Measurements from ENCODE around the gene CPED1.
A peak's percentile ranks its signal among the peaks of the same experiment; 100 is the strongest.
"Not testable (repeated sequence)": the region's sequence is repeated elsewhere in the genome, so short reads cannot be mapped to it uniquely, and the experiment has no call there.

Gene CPED1

GRCh38 chr7:120981888-120982615, 6.5 kb upstream of the CPED1 start:
- DNase-seq (ENCODE audit: low read depth), result no peak

GRCh38 chr7:120983592-120983991, 4.9 kb upstream of the CPED1 start:
- not testable (repeated sequence) for DNase-seq (ENCODE audit: low read depth)

- no peak for DNase-seq (ENCODE audit: low read depth)
These were observed 4.1 kb upstream of the CPED1 start for GRCh38 chr7:120984406-120984805.

GRCh38 chr7:120985130-120985758, 3.3 kb upstream of the CPED1 start:
- DNase-seq (ENCODE audit: low read depth), result no peak

- no peak for DNase-seq (ENCODE audit: low read depth)
These were observed 2.7 kb upstream of the CPED1 start for GRCh38 chr7:120985839-120986238.

GRCh38 chr7:120986650-120987049, 1.9 kb upstream of the CPED1 start:
- DNase-seq (ENCODE audit: low read depth), result no peak

- no peak for DNase-seq (ENCODE audit: low read depth)
These were observed 1.2 kb upstream of the CPED1 start for GRCh38 chr7:120987280-120987679.

- DNase-seq (ENCODE audit: low read depth), result peak; percentile 77
These were observed 574 bp upstream of the CPED1 start for GRCh38 chr7:120987683-120988590.

- no peak for DNase-seq (ENCODE audit: low read depth)
These were observed 1.0 kb downstream of the CPED1 start for GRCh38 chr7:120989257-120990220.

- no peak for DNase-seq (ENCODE audit: low read depth)
These were observed 2.1 kb downstream of the CPED1 start for GRCh38 chr7:120990468-120991118.

- no peak for DNase-seq (ENCODE audit: low read depth)
These were observed 2.6 kb downstream of the CPED1 start for GRCh38 chr7:120991161-120991560.

GRCh38 chr7:120991581-120991980, 3.1 kb downstream of the CPED1 start:
- no peak for DNase-seq (ENCODE audit: low read depth)

GRCh38 chr7:120992272-120992964, 3.9 kb downstream of the CPED1 start:
- no peak for DNase-seq (ENCODE audit: low read depth)

- DNase-seq (ENCODE audit: low read depth), result no peak
These were observed 4.5 kb downstream of the CPED1 start for GRCh38 chr7:120992965-120993494.

GRCh38 chr7:120993553-120994191, 5.2 kb downstream of the CPED1 start:
- no peak for DNase-seq (ENCODE audit: low read depth)

GRCh38 chr7:120994512-120995410, 6.2 kb downstream of the CPED1 start:
- DNase-seq (ENCODE audit: low read depth), result no peak

- DNase-seq (ENCODE audit: low read depth), result no peak
These were observed 7.1 kb downstream of the CPED1 start for GRCh38 chr7:120995654-120996053.

- peak; percentile 49 for DNase-seq (ENCODE audit: low read depth)
These were observed 7.9 kb downstream of the CPED1 start for GRCh38 chr7:120996333-120996987.

All from T follicular helper cell (primary cell).